ENCODE measurements around the gene THBS2.

GRCh38 chr6:169240591-169241390, 12.9 kb downstream of the THBS2 start:
- TF ChIP-seq CTCF (IDR thresholded peaks at IDR 0.05 in 4 of 5, conservative IDR thresholded peaks at IDR 0.05 in 1 of 5) (no peak), POLR2A (IDR thresholded peaks at IDR 0.05) (no peak)
